Peyer's patch (tissue), 4 donors: Measurements from ENCODE around the gene LRP11.

ENCODE experiments used
- POLR2A ChIP-seq, 2 donors: fragments of 450-650 bp; IDR thresholded peaks; one replicate each; pipeline ENCODE4 v1.5.1; 2017; ENCODE audit warnings: antibody characterized with exemption in 2 of 2, mild to moderate bottlenecking in 2 of 2, moderate library complexity in 2 of 2
- TF ChIP-seq, protein P1 (sequence below), 6 experiments: fragments of 450-650 bp in 4 of 6; fragments of 200-600 bp in 2 of 6; sonication (generic) in 1 of 6; IDR thresholded peaks; one replicate each; pipeline ENCODE4 v1.5.1; 2017 to 2019; ENCODE audit warnings: antibody characterized with exemption in 6 of 6, mild to moderate bottlenecking in 3 of 6, moderate library complexity in 1 of 6

DNA sequence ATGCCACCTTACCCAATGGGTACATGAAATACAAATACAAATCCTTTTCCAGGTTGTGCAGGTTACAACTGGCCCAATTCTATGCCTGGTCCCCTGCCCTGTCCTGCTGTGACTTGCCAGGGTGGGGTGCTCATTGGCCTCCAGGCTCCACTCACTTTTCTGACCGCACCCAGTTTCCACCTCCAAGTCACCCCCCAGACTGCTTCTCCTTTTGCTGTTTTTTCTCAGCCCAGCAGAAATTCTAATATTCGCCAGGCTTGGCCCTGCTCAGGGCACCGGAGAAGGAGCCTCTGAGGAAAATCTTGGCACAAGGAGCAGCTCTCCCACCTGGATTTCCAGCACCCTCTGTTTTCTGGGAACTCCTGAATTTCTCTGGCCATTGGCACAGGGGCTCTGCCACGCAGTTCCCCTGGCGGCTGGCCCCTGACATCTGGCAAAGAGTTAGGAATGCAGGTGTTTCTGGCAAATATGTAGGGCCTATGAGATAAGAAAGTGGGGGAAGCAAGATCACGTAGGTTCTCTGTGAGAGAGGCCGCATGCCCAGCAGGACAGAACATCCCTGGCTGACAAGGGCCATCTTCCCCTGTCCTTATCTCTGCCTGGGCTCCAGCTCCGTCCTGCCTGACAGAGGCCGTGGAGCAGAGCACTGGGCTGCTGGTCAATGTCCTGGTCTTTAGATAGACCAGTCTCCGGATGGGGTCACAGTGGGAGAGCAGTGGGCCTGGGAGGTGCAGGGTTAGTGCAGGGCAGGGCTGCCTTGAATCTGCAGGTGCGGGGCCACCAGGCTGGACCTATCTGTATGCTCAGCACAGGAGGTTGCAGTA is 36.7 kb upstream of the LRP11 start:
- TF ChIP-seq POLR2A (IDR thresholded peaks at IDR 0.05): no peak
- TF ChIP-seq, protein P1, sequence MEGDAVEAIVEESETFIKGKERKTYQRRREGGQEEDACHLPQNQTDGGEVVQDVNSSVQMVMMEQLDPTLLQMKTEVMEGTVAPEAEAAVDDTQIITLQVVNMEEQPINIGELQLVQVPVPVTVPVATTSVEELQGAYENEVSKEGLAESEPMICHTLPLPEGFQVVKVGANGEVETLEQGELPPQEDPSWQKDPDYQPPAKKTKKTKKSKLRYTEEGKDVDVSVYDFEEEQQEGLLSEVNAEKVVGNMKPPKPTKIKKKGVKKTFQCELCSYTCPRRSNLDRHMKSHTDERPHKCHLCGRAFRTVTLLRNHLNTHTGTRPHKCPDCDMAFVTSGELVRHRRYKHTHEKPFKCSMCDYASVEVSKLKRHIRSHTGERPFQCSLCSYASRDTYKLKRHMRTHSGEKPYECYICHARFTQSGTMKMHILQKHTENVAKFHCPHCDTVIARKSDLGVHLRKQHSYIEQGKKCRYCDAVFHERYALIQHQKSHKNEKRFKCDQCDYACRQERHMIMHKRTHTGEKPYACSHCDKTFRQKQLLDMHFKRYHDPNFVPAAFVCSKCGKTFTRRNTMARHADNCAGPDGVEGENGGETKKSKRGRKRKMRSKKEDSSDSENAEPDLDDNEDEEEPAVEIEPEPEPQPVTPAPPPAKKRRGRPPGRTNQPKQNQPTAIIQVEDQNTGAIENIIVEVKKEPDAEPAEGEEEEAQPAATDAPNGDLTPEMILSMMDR (IDR thresholded peaks at IDR 0.05): no peak
